Progenitor cell of endocrine pancreas (in vitro differentiated cells): ENCODE measurements around the gene ETV6. TPM values are rescaled to one million over a fixed set of nuclear protein-coding genes. Genes with fewer than 3 reads are reported as not detected.
A peak's percentile ranks its signal among the peaks of the same experiment; 100 is the strongest.

Experiments used
- DNase-seq: peaks from one replicate; pipeline ENCODE4 v3.0.0; 2021; ENCODE audit warnings: low spot score; ENCODE audit not compliant: unreplicated experiment
- H3K27ac Mint-ChIP-seq: 2 replicates; pipeline ENCODE4 v1.8.0; 2021; ENCODE audit warnings: mild to moderate bottlenecking, moderate library complexity, mixed read lengths
- H3K27me3 Mint-ChIP-seq: 2 replicates; pipeline ENCODE4 v1.8.0; 2021; ENCODE audit warnings: mixed read lengths
- H3K36me3 Mint-ChIP-seq: 2 replicates; pipeline ENCODE4 v1.8.0; 2022; ENCODE audit warnings: mixed read lengths; ENCODE audit not compliant: insufficient read depth
- H3K4me1 Mint-ChIP-seq: 2 replicates; pipeline ENCODE4 v1.8.0; 2021; ENCODE audit warnings: low read depth, mixed read lengths
- H3K4me3 Mint-ChIP-seq: 2 replicates; pipeline ENCODE4 v1.8.0; 2021; ENCODE audit warnings: low read depth, mild to moderate bottlenecking, moderate library complexity, mixed read lengths
- H3K9me3 Mint-ChIP-seq: 2 replicates; pipeline ENCODE4 v1.8.0; 2021; ENCODE audit warnings: low read depth, mixed read lengths
- total RNA-seq: library from RNA; stranded (reverse); gene quantifications from 2 replicates; pipeline ENCODE4 v1.2.1, GENCODE V29; 2021
- TF ChIP-seq, protein P1 (sequence below): fragments of 200-600 bp; sonication (generic); IDR thresholded peaks from one replicate; pipeline ENCODE4 v1.5.0; 2021; ENCODE audit warnings: antibody characterized with exemption, mild to moderate bottlenecking; ENCODE audit not compliant: unreplicated experiment

The ETV6 gene
- total RNA-seq, 1 donor from 2014 or later: 55.2 TPM

DNA sequence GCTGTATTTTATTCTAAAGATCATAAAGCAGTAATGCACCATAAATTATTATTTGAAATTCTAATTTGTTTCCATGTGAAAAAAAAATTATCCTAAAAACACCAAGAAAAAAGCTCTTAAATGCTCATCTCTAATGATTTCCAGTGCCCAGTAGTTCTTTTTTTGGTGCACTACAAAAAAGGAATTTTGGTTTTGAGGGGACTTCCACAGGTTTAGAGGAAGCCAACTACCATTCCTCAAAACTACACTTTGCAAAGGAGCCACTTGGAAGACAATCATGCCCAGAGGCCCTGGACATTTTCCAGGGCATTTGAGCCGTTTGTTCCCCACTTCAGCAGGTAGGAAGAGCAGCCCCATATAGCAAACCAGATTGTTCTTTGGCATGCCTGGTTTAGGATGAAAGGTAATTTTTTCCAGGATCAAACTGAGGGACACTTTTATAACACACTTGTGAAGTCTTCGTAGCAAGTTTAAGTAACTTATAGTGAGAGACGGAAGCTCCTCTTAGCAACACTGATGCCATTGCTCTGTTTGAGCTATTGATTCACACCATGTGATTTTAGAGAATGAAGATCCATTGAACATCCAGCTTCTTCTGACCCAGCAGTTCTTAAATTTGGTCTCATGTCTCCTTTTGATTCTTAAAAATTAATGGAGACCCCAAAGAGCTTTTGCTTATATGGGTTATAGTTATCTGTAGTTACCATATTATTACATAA is 187.9 kb downstream of the ETV6 start:
- no peak for DNase-seq
- Mint-ChIP-seq H3K36me3 (peaks cover 30% of the 10 kb centered on the region), H3K27me3 (no peaks in the 10 kb centered on the region), H3K4me3 (no peak overlapping the region), H3K27ac (no peak overlapping the region), H3K4me1 (peaks cover 33% of the 10 kb centered on the region), H3K9me3 (no peaks in the 10 kb centered on the region)
- TF ChIP-seq, protein P1, sequence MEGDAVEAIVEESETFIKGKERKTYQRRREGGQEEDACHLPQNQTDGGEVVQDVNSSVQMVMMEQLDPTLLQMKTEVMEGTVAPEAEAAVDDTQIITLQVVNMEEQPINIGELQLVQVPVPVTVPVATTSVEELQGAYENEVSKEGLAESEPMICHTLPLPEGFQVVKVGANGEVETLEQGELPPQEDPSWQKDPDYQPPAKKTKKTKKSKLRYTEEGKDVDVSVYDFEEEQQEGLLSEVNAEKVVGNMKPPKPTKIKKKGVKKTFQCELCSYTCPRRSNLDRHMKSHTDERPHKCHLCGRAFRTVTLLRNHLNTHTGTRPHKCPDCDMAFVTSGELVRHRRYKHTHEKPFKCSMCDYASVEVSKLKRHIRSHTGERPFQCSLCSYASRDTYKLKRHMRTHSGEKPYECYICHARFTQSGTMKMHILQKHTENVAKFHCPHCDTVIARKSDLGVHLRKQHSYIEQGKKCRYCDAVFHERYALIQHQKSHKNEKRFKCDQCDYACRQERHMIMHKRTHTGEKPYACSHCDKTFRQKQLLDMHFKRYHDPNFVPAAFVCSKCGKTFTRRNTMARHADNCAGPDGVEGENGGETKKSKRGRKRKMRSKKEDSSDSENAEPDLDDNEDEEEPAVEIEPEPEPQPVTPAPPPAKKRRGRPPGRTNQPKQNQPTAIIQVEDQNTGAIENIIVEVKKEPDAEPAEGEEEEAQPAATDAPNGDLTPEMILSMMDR: no peak

DNA sequence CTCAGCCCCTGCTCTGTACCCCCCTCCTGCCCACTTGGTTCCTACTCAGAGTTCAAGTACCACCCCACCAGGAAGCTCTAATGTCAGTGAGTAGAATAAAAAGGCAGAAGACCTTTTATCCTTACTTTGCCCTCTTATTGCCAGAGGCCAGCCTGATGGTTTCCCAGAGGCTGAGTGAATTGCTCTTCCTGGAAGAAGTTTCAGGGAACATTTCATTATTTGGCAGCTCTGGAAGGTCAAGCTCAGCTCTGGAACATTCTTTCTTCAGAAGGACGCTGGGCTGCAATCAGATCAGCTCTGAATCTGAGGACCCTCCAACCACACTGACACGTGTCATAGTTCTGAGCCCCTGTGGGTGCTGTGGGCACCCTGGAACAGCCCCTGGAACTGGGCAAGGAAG is 188.9 kb downstream of the ETV6 start:
- H3K4me1 Mint-ChIP-seq: peaks cover 28% of the 10 kb centered on the region
- no peaks in the 10 kb centered on the region for H3K27me3 Mint-ChIP-seq
- peaks cover 31% of the 10 kb centered on the region for H3K36me3 Mint-ChIP-seq
- H3K4me3 Mint-ChIP-seq: no peak overlapping the region
- DNase-seq: no peak
- H3K9me3 Mint-ChIP-seq: no peaks in the 10 kb centered on the region
- TF ChIP-seq, protein P1: no peak
- no peak overlapping the region for H3K27ac Mint-ChIP-seq

DNA sequence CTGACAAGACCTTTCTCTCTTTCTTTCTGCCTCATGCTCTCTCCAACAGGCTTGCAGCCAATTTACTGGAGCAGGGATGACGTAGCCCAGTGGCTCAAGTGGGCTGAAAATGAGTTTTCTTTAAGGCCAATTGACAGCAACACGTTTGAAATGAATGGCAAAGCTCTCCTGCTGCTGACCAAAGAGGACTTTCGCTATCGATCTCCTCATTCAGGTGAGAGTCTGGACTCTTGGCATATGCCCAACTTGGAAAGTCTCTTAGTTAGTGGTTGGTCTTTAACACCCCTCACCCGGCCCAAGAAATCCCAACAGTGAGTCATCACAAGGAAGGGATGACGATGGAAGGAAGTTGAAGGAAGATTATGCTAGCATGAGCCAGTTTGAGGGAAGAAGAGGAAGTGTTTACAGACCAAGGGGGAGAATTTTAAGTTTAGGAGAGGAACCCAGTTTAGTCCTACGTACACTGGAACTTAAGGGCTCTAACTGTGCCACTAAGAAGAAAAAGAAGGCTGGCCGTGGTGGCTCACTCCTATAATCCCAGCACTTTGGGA is 189.7 kb downstream of the ETV6 start:
- no peak for DNase-seq
- no peaks in the 10 kb centered on the region for H3K27me3 Mint-ChIP-seq
- H3K4me1 Mint-ChIP-seq: peaks cover 21% of the 10 kb centered on the region
- peaks cover 35% of the 10 kb centered on the region for H3K36me3 Mint-ChIP-seq
- H3K4me3 Mint-ChIP-seq: no peak overlapping the region
- no peaks in the 10 kb centered on the region for H3K9me3 Mint-ChIP-seq
- TF ChIP-seq, protein P1: no peak
- peak overlapping the region; percentile 33 for H3K27ac Mint-ChIP-seq

DNA sequence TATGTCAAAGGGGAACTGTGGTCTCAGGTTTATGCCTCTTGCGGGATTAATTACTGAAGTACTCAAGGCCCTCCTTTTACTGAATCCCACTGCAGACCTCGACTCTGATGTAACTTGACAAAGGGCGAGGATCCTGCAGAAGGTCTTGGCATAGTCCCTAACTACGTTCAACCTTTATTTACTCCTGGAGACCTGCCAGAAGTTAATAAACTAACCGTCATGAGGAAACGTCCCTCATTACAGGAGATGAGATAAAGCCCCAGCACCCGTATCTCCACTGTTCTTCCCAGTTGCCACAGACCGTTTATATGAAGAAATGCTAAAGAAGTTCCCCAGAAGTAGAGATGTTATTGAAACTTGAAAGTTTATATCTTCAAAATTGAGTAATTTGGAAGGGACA is 190.9 kb downstream of the ETV6 start:
- DNase-seq: no peak
- TF ChIP-seq, protein P1: no peak
- peaks cover 9% of the 10 kb centered on the region for H3K4me1 Mint-ChIP-seq
- H3K36me3 Mint-ChIP-seq: peaks cover 40% of the 10 kb centered on the region
- peak overlapping the region; percentile 21 for H3K27ac Mint-ChIP-seq
- no peak overlapping the region for H3K4me3 Mint-ChIP-seq
- H3K27me3 Mint-ChIP-seq: no peaks in the 10 kb centered on the region
- H3K9me3 Mint-ChIP-seq: no peaks in the 10 kb centered on the region

DNA sequence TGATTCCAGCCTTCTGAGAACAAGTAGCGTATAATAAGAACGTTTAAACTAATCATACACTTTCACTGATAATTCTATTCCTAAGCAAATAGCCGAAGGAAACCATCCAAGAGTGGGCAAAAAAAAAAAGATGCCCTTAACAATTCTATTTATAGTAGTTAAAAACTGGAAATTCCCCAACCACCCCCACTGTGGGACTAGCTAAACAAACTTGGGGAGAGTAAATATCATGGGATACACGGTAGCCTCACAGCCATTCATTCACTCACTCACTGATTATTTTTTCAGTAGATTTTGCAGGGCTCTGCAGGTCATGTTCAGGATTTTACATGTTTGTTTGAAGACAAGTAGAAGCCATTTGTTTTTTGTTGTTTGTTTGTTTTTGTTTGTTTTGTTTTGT is 197.0 kb downstream of the ETV6 start:
- Mint-ChIP-seq H3K4me1 (peaks cover 11% of the 10 kb centered on the region), H3K4me3 (no peak overlapping the region), H3K27ac (no peak overlapping the region), H3K36me3 (peaks cover 35% of the 10 kb centered on the region), H3K27me3 (no peaks in the 10 kb centered on the region), H3K9me3 (no peaks in the 10 kb centered on the region)
- no peak for DNase-seq
- TF ChIP-seq, protein P1: no peak
